SK-N-SH (cell line): ENCODE measurements around the gene EIF2S2.

Experiments
- CTCF ChIP-seq: fragments of 200-600 bp; sonication (generic); IDR thresholded peaks from 2 replicates; pipeline ENCODE4 v1.6.1; 2017; ENCODE audit warnings: antibody characterized with exemption, mild to moderate bottlenecking, moderate library complexity
- EP300 ChIP-seq, 2 experiments: IDR thresholded peaks; 2 replicates each; pipeline versions ENCODE4 v1.4.0 to v1.6.1; 2012; ENCODE audit warnings: borderline replicate concordance in 1 of 2, low read depth in 1 of 2, low read length in 1 of 2
- EZH2phosphoT487 ChIP-seq: fragments of 200-600 bp; sonication (generic); IDR thresholded peaks from 2 replicates; pipeline ENCODE4 v1.6.1; 2017; ENCODE audit warnings: low read depth, mixed run types, mild to moderate bottlenecking, antibody characterized with exemption, moderate library complexity, borderline replicate concordance
- GABPA ChIP-seq: IDR thresholded peaks from 2 replicates; pipeline ENCODE4 v1.4.0; 2012; ENCODE audit warnings: low read depth, mild to moderate bottlenecking
- JUND ChIP-seq: IDR thresholded peaks from 2 replicates; pipeline ENCODE4 v1.4.0; 2012
- MAX ChIP-seq: IDR thresholded peaks from 2 replicates; pipeline ENCODE4 v1.4.0; 2012; ENCODE audit warnings: low read depth
- NFIC ChIP-seq: IDR thresholded peaks from 2 replicates; pipeline ENCODE4 v1.4.0; 2012; ENCODE audit warnings: borderline replicate concordance
- PBX3 ChIP-seq: IDR thresholded peaks from 2 replicates; pipeline ENCODE4; 2012
- POLR2AphosphoS5 ChIP-seq: IDR thresholded peaks from 2 replicates; pipeline ENCODE4 v1.6.1; 2012; ENCODE audit warnings: low read depth, low read length
- RCOR1 ChIP-seq: fragments of 150-350 bp; IDR thresholded peaks from 2 replicates; pipeline ENCODE4 v1.6.1; 2017; ENCODE audit warnings: antibody characterized with exemption, low read length
- SIN3A ChIP-seq: IDR thresholded peaks from 2 replicates; pipeline ENCODE4 v1.6.1; 2012; ENCODE audit warnings: low read depth, mild to moderate bottlenecking, low read length, moderate library complexity, borderline replicate concordance
- SMC3 ChIP-seq: IDR thresholded peaks from 2 replicates; pipeline ENCODE4 v1.6.1; 2012; ENCODE audit warnings: low read depth, low read length, improper control_type of control experiment
- TAF1 ChIP-seq: IDR thresholded peaks from 2 replicates; pipeline ENCODE4 v1.6.1; 2012; ENCODE audit warnings: low read depth, mild to moderate bottlenecking, low read length, moderate library complexity, borderline replicate concordance
- ZBTB33 ChIP-seq: IDR thresholded peaks from 2 replicates; pipeline ENCODE4 v1.4.0; 2012; ENCODE audit warnings: low read depth, borderline replicate concordance

- TF ChIP-seq TAF1 (no peak), CTCF (no peak), SIN3A (no peak), RCOR1 (no peak), PBX3 (no peak), POLR2AphosphoS5 (no peak), EP300 (IDR thresholded peaks at IDR 0.05; ENCODE audit: borderline replicate concordance in 1 of 2, low read depth in 1 of 2, low read length in 1 of 2) (no peak), NFIC (no peak), MAX (no peak), SMC3 (no peak), ZBTB33 (no peak), JUND (no peak), GABPA (no peak), EZH2phosphoT487 (no peak)
Observed at GRCh38 chr20:34124469-34125249, 12.6 kb upstream of the EIF2S2 start.
